ENCODE measurements around the gene TRAPPC3.

- TF ChIP-seq CTCF (IDR thresholded peaks at IDR 0.05), result no peak
- no peak for TF ChIP-seq POLR2A (IDR thresholded peaks at IDR 0.05)
Observed at GRCh38 chr1:36160388-36160948, 11.2 kb upstream of the TRAPPC3 start.

Measured in esophagus squamous epithelium (tissue), 4 donors.